Ectodermal cell (in vitro differentiated cells): ENCODE results near the gene PALLD.

ENCODE experiments used
- H3K27ac ChIP-seq: 2 replicates; pipeline ENCODE4 v1.7.0; 2013; ENCODE audit warnings: mild to moderate bottlenecking, low read depth, low read length; ENCODE audit not compliant: insufficient read depth, poor library complexity, severe bottlenecking
- H3K27me3 ChIP-seq: 2 replicates; pipeline ENCODE4 v1.7.0; 2013; ENCODE audit warnings: mild to moderate bottlenecking, low read length; ENCODE audit not compliant: insufficient read depth, control insufficient read depth, poor library complexity, severe bottlenecking
- H3K36me3 ChIP-seq: one replicate; pipeline ENCODE4 v1.7.0; 2013; ENCODE audit warnings: low read length; ENCODE audit not compliant: control insufficient read depth, insufficient read depth
- H3K4me1 ChIP-seq: one replicate; pipeline ENCODE4 v1.7.0; 2013; ENCODE audit warnings: low read length; ENCODE audit not compliant: control insufficient read depth, insufficient read depth
- H3K4me3 ChIP-seq: 2 replicates; pipeline ENCODE4 v1.7.0; 2013; ENCODE audit warnings: low read depth, low read length, control low read depth; ENCODE audit not compliant: insufficient read depth
- H3K9me3 ChIP-seq: 2 replicates; pipeline ENCODE4 v1.7.0; 2013; ENCODE audit warnings: mild to moderate bottlenecking, low read length, moderate library complexity; ENCODE audit not compliant: control insufficient read depth
- WGBS, 2 experiments: methylation state at CpG; one replicate each; pipeline ENCODE4 v1.1.7; 2013; ENCODE audit warnings: missing lambda C conversion rate in 2 of 2; 5-methylcytosine and 5-hydroxymethylcytosine counted together

The PALLD gene

DNA sequence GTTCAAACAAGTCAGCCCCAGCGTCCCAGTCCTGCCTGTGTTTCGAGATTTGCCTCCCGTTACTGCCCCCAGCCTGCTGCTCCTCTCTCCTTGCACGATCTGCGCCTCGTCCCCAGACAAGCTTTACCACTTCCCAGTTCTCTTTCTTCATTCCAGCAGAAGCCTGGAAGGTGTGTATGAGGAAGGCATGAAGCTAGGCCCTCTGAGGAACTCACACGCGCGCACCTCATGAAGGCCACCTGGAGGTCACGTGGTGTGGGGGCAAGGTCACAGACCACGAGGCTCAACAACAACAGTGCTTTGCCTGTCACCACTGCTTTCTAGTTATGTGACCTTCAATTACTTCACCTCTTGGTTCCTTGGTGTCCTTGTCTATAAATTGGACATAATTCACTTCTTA, 181.0 kb downstream of the PALLD start:
- Histone ChIP-seq H3K27me3 (no peaks in the 10 kb centered on the region), H3K4me1 (peaks cover 7% of the 10 kb centered on the region), H3K36me3 (peaks cover 2% of the 10 kb centered on the region), H3K27ac (no peak overlapping the region), H3K4me3 (no peak overlapping the region), H3K9me3 (no peaks in the 10 kb centered on the region)
- WGBS, 2 experiments: 95 to 97% methylated on average over 9 to 11 of the region's 11 CpGs

DNA sequence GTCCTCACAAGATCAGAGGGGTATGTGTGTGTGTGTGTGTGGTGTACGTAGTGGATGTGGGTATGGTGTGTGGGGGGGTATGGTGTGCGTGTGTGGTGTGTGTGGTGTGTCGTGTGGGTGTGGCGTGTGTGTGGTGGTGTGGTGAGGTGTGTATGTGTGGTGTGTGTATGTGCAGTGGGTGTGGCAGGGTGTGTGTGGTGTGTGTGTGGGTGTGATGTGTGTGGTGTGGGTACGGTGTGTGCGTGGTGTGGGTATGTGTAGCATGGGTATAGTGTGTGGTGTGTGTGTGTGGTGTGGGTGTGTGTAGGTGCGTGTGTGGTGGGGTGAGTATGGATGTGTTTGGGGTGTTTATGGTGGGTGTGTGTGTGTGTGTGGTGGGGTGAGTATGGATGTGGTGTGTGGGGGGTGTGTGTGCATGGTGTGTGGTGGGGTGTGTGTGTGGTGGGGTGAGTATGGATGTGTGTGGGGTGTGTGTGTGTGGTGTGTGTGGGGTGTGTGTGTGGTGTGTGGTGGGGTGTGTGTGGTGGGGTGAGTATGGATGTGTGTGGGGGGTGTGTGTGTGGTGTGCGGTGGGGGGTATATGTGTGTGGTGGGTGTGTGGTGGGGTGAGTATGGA, 182.0 kb downstream of the PALLD start:
- Histone ChIP-seq H3K27me3 (no peaks in the 10 kb centered on the region), H3K4me1 (peaks cover 7% of the 10 kb centered on the region), H3K4me3 (no peak overlapping the region), H3K36me3 (peaks cover 2% of the 10 kb centered on the region), H3K27ac (no peak overlapping the region), H3K9me3 (no peaks in the 10 kb centered on the region)
- WGBS, 2 experiments: 94 to 97% methylated on average over 8 of the region's 8 CpGs

DNA sequence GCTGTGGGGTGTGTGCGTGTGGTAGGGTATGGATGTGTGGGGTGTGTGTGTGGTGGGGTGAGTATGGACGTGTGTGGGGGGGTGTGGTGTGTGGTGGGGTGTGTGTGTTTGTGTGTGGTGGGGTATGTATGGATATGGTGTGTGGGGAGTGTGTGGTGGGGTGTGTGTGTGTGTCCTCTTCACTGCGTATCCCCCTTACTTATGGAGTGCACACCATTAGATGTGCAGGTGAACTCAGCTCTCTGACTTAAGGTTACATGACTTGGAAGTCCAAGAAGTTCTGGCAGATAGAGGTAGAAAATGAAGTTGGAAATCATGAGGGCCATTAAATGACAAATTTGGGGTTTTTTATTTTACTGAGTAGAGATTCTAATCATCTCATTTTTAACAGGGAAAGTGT, 182.5 kb downstream of the PALLD start:
- H3K27ac ChIP-seq: no peak overlapping the region
- WGBS, 2 experiments: 89 to 96% methylated on average over 3 of the region's 3 CpGs
- peaks cover 2% of the 10 kb centered on the region for H3K4me1 ChIP-seq
- no peaks in the 10 kb centered on the region for H3K9me3 ChIP-seq
- H3K36me3 ChIP-seq: peaks cover 7% of the 10 kb centered on the region
- no peaks in the 10 kb centered on the region for H3K27me3 ChIP-seq
- H3K4me3 ChIP-seq: no peak overlapping the region

DNA sequence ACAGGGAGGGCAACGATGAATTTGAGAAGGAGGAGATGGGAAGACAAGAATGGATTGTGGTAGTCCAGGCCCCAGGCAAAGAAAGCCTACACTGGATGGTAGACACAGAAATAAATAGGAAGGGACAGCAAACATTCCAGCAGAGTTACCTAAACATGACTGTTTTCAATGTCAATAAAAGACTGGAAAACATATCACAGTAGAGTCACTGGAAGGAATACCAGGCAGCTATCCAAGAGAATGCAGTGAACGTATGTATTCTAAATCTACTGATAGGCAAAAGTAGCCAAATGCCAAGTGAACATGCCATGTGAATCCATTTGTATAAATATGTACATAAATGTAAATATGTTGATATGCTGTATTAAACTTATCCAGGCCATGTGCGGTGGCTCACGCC, 183.0 kb downstream of the PALLD start:
- Histone ChIP-seq H3K9me3 (no peaks in the 10 kb centered on the region), H3K4me3 (no peak overlapping the region), H3K4me1 (no peaks in the 10 kb centered on the region), H3K27me3 (no peaks in the 10 kb centered on the region), H3K36me3 (peaks cover 10% of the 10 kb centered on the region), H3K27ac (no peak overlapping the region)
- 94 to 97% methylated on average over 4 of the region's 4 CpGs for WGBS, 2 experiments

DNA sequence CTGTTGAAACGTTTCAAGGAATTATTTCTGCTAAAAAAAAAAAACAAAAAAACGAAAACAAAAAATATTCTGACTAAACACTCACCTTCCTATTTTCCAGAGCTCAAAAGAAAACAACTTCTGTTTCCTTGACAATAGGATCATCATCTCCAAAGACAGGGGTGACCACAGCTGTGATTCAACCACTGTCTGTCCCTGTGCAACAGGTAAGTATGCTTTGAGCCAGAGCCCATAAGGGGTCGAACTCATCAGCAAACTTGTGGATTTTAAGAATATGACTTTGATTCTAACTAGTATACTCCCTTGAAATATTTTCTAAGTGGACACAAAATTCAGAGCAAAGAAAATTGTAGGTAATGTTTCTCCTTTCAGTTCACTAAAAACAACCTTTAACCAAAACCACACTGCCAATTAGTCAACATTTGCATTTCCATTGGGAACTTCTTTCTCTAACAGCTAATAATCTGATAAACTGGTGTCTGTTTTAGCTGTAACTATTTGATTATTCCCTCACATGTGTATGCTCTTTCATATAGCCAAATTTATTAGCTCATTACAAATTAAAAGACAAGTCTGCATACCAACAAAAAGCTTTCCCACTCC, 186.1 kb downstream of the PALLD start:
- Histone ChIP-seq H3K4me1 (no peaks in the 10 kb centered on the region), H3K9me3 (no peaks in the 10 kb centered on the region), H3K4me3 (no peak overlapping the region), H3K36me3 (peaks cover 19% of the 10 kb centered on the region), H3K27me3 (no peaks in the 10 kb centered on the region), H3K27ac (no peak overlapping the region)
- 81 to 85% methylated on average over 3 of the region's 3 CpGs for WGBS, 2 experiments

DNA sequence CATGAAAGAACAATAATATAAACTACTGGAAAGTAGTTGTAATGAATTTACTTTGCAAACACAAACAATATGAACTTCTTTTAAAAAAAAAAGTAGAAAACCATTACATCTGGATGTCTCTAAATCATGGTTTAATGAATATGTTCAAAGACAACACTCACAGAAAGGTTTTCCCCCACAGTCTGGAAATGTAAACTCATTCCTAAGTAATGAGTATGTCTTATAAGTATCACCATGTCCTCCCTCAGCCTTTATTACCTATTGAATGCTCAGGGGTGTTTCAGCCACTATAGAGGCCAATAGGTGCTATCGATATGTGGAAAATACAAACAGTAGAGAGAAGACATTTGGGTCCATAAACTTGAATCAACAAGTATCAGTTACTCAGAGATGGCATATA, 186.7 kb downstream of the PALLD start:
- H3K4me1 ChIP-seq: no peaks in the 10 kb centered on the region
- no peaks in the 10 kb centered on the region for H3K27me3 ChIP-seq
- no peak overlapping the region for H3K27ac ChIP-seq
- no peaks in the 10 kb centered on the region for H3K9me3 ChIP-seq
- 100% methylated on average over 1 of the region's 1 CpG; no CpG with 5 or more reads in 1 of the 2 experiments for WGBS, 2 experiments
- H3K36me3 ChIP-seq: peaks cover 25% of the 10 kb centered on the region
- no peak overlapping the region for H3K4me3 ChIP-seq

DNA sequence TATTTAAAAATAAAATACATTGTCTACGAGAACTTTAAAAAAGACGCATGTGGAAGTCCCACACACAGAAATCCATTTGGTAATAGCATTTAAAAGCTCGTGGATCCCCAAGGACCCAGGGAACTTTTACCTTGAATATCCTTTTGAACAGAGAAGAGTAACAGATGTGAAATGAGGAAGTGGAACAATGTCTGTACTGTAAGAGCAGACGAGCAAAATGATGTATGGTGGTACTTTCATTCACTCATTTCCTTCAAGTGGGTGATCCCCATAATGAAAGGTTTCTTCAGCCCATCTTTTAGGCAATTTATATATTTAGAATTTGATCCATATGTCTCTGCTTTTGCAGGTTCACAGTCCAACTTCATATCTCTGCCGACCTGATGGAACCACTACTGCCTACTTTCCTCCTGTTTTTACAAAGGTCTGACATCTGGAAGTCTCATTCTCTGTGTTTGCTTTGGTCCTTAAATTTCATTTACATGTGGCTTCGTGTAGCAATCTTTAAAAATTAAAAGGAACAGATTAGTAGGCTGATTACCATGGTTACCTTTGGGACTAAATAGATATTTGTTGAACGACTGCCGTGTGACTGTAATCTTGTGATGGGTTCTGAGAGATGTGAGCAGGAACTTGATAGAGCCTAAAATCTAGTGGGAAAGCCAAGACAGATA, 188.4 kb downstream of the PALLD start:
- 91 to 93% methylated on average over 8 of the region's 8 CpGs for WGBS, 2 experiments
- Histone ChIP-seq H3K4me3 (no peak overlapping the region), H3K27ac (no peak overlapping the region), H3K4me1 (no peaks in the 10 kb centered on the region), H3K9me3 (no peaks in the 10 kb centered on the region), H3K36me3 (peaks cover 28% of the 10 kb centered on the region), H3K27me3 (no peaks in the 10 kb centered on the region)

DNA sequence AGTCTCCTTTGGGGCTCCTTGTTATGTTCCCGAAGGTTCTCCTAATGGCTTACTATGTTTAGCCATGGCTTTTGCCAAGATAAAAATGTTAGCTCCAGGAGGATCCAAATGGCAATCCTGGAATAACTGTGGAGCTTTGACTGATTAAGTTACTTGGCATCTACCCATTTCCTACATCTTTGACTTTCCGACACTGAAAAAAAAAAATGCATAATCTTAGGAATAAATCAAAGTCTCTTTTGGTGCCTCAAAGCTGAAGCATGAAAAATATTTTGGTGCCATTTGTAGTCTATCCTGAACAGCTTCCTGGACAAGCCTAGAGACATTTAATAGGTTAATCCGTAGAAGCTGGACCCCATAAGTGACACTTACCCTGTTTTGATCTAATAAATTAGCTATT, 191.7 kb downstream of the PALLD start:
- H3K27ac ChIP-seq: no peak overlapping the region

DNA sequence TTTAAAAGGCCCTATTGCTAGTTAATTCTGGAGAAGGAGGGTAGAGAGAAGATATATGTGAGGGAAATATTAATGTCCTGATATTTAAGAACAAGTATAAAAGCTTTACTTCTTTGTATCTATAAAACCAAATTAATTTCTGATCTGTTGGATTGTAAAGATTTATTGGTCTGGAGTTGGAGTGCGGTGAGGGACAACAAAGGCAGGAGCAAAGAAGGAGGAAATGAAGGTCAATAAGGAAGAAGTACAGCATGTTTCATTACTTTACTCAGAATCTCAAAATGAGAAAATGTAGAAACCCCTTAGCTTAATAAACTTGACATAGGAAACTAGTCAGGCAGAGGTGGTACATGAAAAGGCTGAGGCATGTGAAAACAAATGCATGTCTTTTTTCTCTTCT, 192.9 kb downstream of the PALLD start:
- Histone ChIP-seq H3K9me3 (no peaks in the 10 kb centered on the region), H3K27ac (no peak overlapping the region), H3K36me3 (peaks cover 30% of the 10 kb centered on the region), H3K4me3 (no peak overlapping the region), H3K4me1 (no peaks in the 10 kb centered on the region), H3K27me3 (no peaks in the 10 kb centered on the region)
- 100% methylated on average over 1 of the region's 1 CpG for WGBS, 2 experiments

More for the DNA sequence above, 191.7 kb downstream of the PALLD start:
- Histone ChIP-seq H3K9me3 (no peaks in the 10 kb centered on the region), H3K27me3 (no peaks in the 10 kb centered on the region), H3K36me3 (peaks cover 39% of the 10 kb centered on the region), H3K4me3 (no peak overlapping the region), H3K4me1 (no peaks in the 10 kb centered on the region)
- WGBS, 2 experiments: 98 to 100% methylated on average over 2 to 3 of the region's 3 CpGs

DNA sequence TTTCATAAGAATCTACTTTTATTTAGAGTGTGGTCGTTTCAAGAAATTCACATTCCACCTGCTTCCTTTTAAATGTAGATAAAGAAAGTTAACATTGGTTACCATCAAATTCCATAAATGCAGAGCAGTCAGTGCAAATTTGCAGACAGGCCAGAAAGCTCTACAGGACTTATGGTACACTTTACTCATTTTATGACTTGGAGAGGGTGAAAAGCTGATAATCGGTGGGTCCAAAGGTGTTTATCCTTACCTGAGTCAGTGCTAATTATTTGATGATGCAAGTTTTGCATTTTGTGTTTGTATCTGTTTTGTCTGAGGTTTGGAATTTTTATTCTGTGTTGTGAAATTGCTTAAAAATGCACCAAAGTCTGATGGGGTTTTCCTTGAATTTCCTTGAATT, 193.3 kb downstream of the PALLD start:
- Histone ChIP-seq H3K4me3 (no peak overlapping the region), H3K27me3 (no peaks in the 10 kb centered on the region), H3K27ac (no peak overlapping the region), H3K36me3 (peaks cover 28% of the 10 kb centered on the region), H3K4me1 (no peaks in the 10 kb centered on the region), H3K9me3 (no peaks in the 10 kb centered on the region)
- 95 to 100% methylated on average over 1 of the region's 2 CpGs for WGBS, 2 experiments
